PC-3 (cell line): ENCODE data around the gene BCAS4.

Experiments used
- EZH2 ChIP-seq: fragments of 300-600 bp; sonication (generic); IDR thresholded peaks from one replicate; pipeline ENCODE4 v1.6.1; 2017; ENCODE audit warnings: antibody characterized with exemption, mild to moderate bottlenecking, low read length; ENCODE audit not compliant: unreplicated experiment
- TF ChIP-seq, protein P1 (sequence below): fragments of 300-600 bp; sonication (generic); conservative IDR thresholded peaks from 2 replicates; pipeline ENCODE4 v1.5.1; 2017; ENCODE audit warnings: antibody characterized with exemption, low read depth, mild to moderate bottlenecking, low read length

DNA sequence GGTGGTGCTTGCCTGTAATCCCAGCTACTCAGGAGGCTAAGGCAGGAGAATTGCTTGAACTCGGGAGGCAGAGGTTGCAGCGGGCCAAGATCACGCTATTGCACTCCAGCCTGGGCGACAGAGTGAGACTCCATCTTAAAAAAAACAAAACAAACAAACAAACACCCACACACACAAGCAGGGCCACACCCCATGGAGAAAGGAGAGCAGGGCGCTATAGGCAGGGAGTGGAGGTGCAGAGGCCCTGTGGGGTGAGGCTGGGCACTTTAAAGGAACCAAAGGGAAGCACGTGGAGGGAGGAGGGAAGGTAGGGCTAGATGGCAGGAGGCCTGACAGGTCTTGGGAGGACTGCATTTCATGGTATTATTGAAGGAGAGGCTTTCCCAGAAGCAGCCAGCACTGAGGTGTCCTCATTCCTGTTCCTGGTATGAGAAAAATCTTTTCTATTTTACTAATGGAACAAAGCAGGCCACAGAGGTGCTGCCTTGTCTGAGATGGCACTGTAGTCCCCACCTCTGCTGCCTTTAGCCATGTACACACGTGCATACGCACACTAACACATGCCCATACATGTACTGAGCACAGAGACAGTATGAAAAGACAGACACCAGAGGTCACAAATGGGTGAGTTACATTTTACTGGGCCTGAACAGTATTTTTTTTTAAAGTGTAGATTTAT is 44.0 kb downstream of the BCAS4 start:
- TF ChIP-seq, protein P1, sequence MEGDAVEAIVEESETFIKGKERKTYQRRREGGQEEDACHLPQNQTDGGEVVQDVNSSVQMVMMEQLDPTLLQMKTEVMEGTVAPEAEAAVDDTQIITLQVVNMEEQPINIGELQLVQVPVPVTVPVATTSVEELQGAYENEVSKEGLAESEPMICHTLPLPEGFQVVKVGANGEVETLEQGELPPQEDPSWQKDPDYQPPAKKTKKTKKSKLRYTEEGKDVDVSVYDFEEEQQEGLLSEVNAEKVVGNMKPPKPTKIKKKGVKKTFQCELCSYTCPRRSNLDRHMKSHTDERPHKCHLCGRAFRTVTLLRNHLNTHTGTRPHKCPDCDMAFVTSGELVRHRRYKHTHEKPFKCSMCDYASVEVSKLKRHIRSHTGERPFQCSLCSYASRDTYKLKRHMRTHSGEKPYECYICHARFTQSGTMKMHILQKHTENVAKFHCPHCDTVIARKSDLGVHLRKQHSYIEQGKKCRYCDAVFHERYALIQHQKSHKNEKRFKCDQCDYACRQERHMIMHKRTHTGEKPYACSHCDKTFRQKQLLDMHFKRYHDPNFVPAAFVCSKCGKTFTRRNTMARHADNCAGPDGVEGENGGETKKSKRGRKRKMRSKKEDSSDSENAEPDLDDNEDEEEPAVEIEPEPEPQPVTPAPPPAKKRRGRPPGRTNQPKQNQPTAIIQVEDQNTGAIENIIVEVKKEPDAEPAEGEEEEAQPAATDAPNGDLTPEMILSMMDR, result no peak
- TF ChIP-seq EZH2, result no peak
